ENCODE measurements around the gene ATOX1.
A peak's percentile ranks its signal among the peaks of the same experiment; 100 is the strongest.
"Not testable (repeated sequence)": the region's sequence is repeated elsewhere in the genome, so short reads cannot be mapped to it uniquely, and the experiment has no call there.

Gene ATOX1

GRCh38 chr5:151738125-151738848 is 20.1 kb downstream of the ATOX1 start:
- no peak overlapping the region for H3K4me3 ChIP-seq (ENCODE audit: low read length)
- no peak for DNase-seq (ENCODE audit: low read depth, low spot score)

- H3K4me3 ChIP-seq (ENCODE audit: low read length), result no peak overlapping the region
- no peak for DNase-seq (ENCODE audit: low read depth, low spot score)
Measured at GRCh38 chr5:151737431-151737830, 21.0 kb downstream of the ATOX1 start.

GRCh38 chr5:151735646-151736045 is 22.8 kb downstream of the ATOX1 start:
- no peak for DNase-seq (ENCODE audit: low read depth, low spot score)
- no peak overlapping the region for H3K4me3 ChIP-seq (ENCODE audit: low read length)

GRCh38 chr5:151734064-151734408 is 24.4 kb downstream of the ATOX1 start:
- DNase-seq (ENCODE audit: low read depth, low spot score), result no peak
- no peak overlapping the region for H3K4me3 ChIP-seq (ENCODE audit: low read length)

- no peak for DNase-seq (ENCODE audit: low read depth, low spot score)
- no peak overlapping the region for H3K4me3 ChIP-seq (ENCODE audit: low read length)
Measured at GRCh38 chr5:151733358-151734063, 24.9 kb downstream of the ATOX1 start.

- no peak for DNase-seq (ENCODE audit: low read depth, low spot score)
- H3K4me3 ChIP-seq (ENCODE audit: low read length), result no peak overlapping the region
Measured at GRCh38 chr5:151730381-151730780, 28.1 kb downstream of the ATOX1 start.

GRCh38 chr5:151729597-151729996 is 28.8 kb downstream of the ATOX1 start:
- DNase-seq (ENCODE audit: low read depth, low spot score); H3K4me3 ChIP-seq (ENCODE audit: low read length): not testable (repeated sequence)

- no peak for DNase-seq (ENCODE audit: low read depth, low spot score)
- H3K4me3 ChIP-seq (ENCODE audit: low read length), result no peak overlapping the region
Measured at GRCh38 chr5:151724360-151724759, 34.1 kb downstream of the ATOX1 start.

- H3K4me3 ChIP-seq (ENCODE audit: low read length), result no peak overlapping the region
- DNase-seq (ENCODE audit: low read depth, low spot score), result no peak
Measured at GRCh38 chr5:151722546-151722945, 35.9 kb downstream of the ATOX1 start.

- no peak overlapping the region for H3K4me3 ChIP-seq (ENCODE audit: low read length)
- DNase-seq (ENCODE audit: low read depth, low spot score), result no peak
Measured at GRCh38 chr5:151721812-151722391, 36.5 kb downstream of the ATOX1 start.

GRCh38 chr5:151721087-151721646 is 37.3 kb downstream of the ATOX1 start:
- H3K4me3 ChIP-seq (ENCODE audit: low read length), result no peak overlapping the region

GRCh38 chr5:151720215-151720614 is 38.2 kb downstream of the ATOX1 start:
- H3K4me3 ChIP-seq (ENCODE audit: low read length), result no peak overlapping the region
- no peak for DNase-seq (ENCODE audit: low read depth, low spot score)

More at GRCh38 chr5:151721087-151721646, 37.3 kb downstream of the ATOX1 start:
- DNase-seq (ENCODE audit: low read depth, low spot score), result no peak

- no peak overlapping the region for H3K4me3 ChIP-seq (ENCODE audit: low read length)
- peak; percentile 18 for DNase-seq (ENCODE audit: low read depth, low spot score)
Measured at GRCh38 chr5:151719228-151720000, 39.0 kb downstream of the ATOX1 start.

GRCh38 chr5:151718646-151719045 is 39.8 kb downstream of the ATOX1 start:
- H3K4me3 ChIP-seq (ENCODE audit: low read length), result no peak overlapping the region

GRCh38 chr5:151718153-151718552 is 40.3 kb downstream of the ATOX1 start:
- no peak for DNase-seq (ENCODE audit: low read depth, low spot score)
- no peak overlapping the region for H3K4me3 ChIP-seq (ENCODE audit: low read length)

More at GRCh38 chr5:151718646-151719045, 39.8 kb downstream of the ATOX1 start:
- no peak for DNase-seq (ENCODE audit: low read depth, low spot score)

- DNase-seq (ENCODE audit: low read depth, low spot score), result no peak
- H3K4me3 ChIP-seq (ENCODE audit: low read length), result no peak overlapping the region
Measured at GRCh38 chr5:151717416-151717815, 41.0 kb downstream of the ATOX1 start.

- no peak overlapping the region for H3K4me3 ChIP-seq (ENCODE audit: low read length)
- DNase-seq (ENCODE audit: low read depth, low spot score), result no peak
Measured at GRCh38 chr5:151709109-151709735, 49.2 kb downstream of the ATOX1 start.

- H3K4me3 ChIP-seq (ENCODE audit: low read length), result no peak overlapping the region
- no peak for DNase-seq (ENCODE audit: low read depth, low spot score)
Measured at GRCh38 chr5:151708126-151708525, 50.3 kb downstream of the ATOX1 start.

GRCh38 chr5:151707567-151707966 is 50.9 kb downstream of the ATOX1 start:
- DNase-seq (ENCODE audit: low read depth, low spot score), result no peak
- no peak overlapping the region for H3K4me3 ChIP-seq (ENCODE audit: low read length)

Data from Jurkat, Clone E6-1 (cell line).